Endodermal cell (in vitro differentiated cells): ENCODE measurements around the gene PTPRN2. TPM values are rescaled to one million over a fixed set of nuclear protein-coding genes. Genes with fewer than 3 reads are reported as not detected.

Experiments
- DNase-seq: peaks from one replicate; pipeline ENCODE4 v3.0.0-alpha.2; 2017
- H3K27ac ChIP-seq: 2 replicates; pipeline ENCODE4 v1.5.1; 2013; ENCODE audit warnings: mild to moderate bottlenecking, low read depth, low read length, moderate library complexity
- H3K27me3 ChIP-seq: 2 replicates; pipeline ENCODE4 v1.6.1; 2013; ENCODE audit warnings: mild to moderate bottlenecking, low read length, moderate library complexity; ENCODE audit not compliant: insufficient read depth, control insufficient read depth, poor library complexity, severe bottlenecking
- H3K36me3 ChIP-seq: 2 replicates; pipeline ENCODE4 v1.7.0; 2013; ENCODE audit warnings: mild to moderate bottlenecking, low read length, moderate library complexity; ENCODE audit not compliant: control insufficient read depth, insufficient read depth
- H3K4me1 ChIP-seq: one replicate; pipeline ENCODE4 v1.7.0; 2013; ENCODE audit warnings: low read length; ENCODE audit not compliant: control insufficient read depth, insufficient read depth
- H3K4me3 ChIP-seq: 2 replicates; pipeline ENCODE4 v1.5.1; 2013; ENCODE audit warnings: mild to moderate bottlenecking, low read length, moderate library complexity
- H3K9ac ChIP-seq: 2 replicates; pipeline ENCODE4 v1.6.1; 2013; ENCODE audit warnings: mild to moderate bottlenecking, low read length, moderate library complexity; ENCODE audit not compliant: poor library complexity, severe bottlenecking; ENCODE audit errors: extremely low read depth
- H3K9me3 ChIP-seq: 2 replicates; pipeline ENCODE4 v1.6.1; 2013; ENCODE audit warnings: mild to moderate bottlenecking, low read length, moderate library complexity; ENCODE audit not compliant: control insufficient read depth
- H3K27ac Mint-ChIP-seq: 2 replicates; pipeline ENCODE4 v1.8.0; 2020; ENCODE audit warnings: mixed read lengths
- H3K27me3 Mint-ChIP-seq: 2 replicates; pipeline ENCODE4 v1.8.0; 2021; ENCODE audit warnings: mild to moderate bottlenecking, mixed read lengths; ENCODE audit not compliant: insufficient read depth
- H3K36me3 Mint-ChIP-seq: 2 replicates; pipeline ENCODE4 v1.8.0; 2020; ENCODE audit warnings: low read depth, mixed read lengths
- H3K4me1 Mint-ChIP-seq: 2 replicates; pipeline ENCODE4 v1.8.0; 2020; ENCODE audit warnings: mixed read lengths
- H3K4me3 Mint-ChIP-seq: 2 replicates; pipeline ENCODE4 v1.8.0; 2020; ENCODE audit warnings: mild to moderate bottlenecking, moderate library complexity, mixed read lengths
- H3K9me3 Mint-ChIP-seq: 2 replicates; pipeline ENCODE4 v1.8.0; 2020; ENCODE audit warnings: mild to moderate bottlenecking, mixed read lengths
- CTCF ChIP-seq: fragments of 200-600 bp; sonication (generic); conservative IDR thresholded peaks from 2 replicates; pipeline ENCODE4 v1.5.0; 2021; ENCODE audit warnings: antibody characterized with exemption, mild to moderate bottlenecking
- whole genome bisulfite sequencing, 2 experiments: methylation state at CpG; one replicate each; pipeline versions ENCODE4 v1.1.5 to v1.1.7; 2013; ENCODE audit warnings: missing lambda C conversion rate in 2 of 2, mixed read lengths in 1 of 2; ENCODE audit not compliant: insufficient coverage in 1 of 2, insufficient read length in 1 of 2; 5-methylcytosine and 5-hydroxymethylcytosine counted together
- total RNA-seq, 2 donors: library from RNA; stranded (reverse); fragmentation: NEBNext Ultra II Directional in 1 of 2; extraction: Animal tissue kit (Norgen Biotek cat#: 25700) in 1 of 2; gene quantifications; 2 replicates in 1 of 2; 3 replicates in 1 of 2; pipeline ENCODE4 v1.2.1, GENCODE V29; 2021

PTPRN2 gene
- total RNA-seq, 2 donors from 2014 or later = 0.69 to 1.2 TPM

GRCh38 chr7:157799076-157799685, 788.4 kb downstream of the PTPRN2 start:
- H3K4me3 Mint-ChIP-seq = no peak overlapping the region
- Histone ChIP-seq H3K36me3 (no peaks in the 10 kb centered on the region), H3K4me3 (no peak overlapping the region), H3K27me3 (no peaks in the 10 kb centered on the region), H3K9ac (no peak overlapping the region), H3K4me1 (no peaks in the 10 kb centered on the region), H3K27ac (no peak overlapping the region), H3K9me3 (peaks cover 63% of the 10 kb centered on the region)
- peaks cover 1% of the 10 kb centered on the region for H3K27me3 Mint-ChIP-seq
- no peak for TF ChIP-seq CTCF
- 76 to 79% methylated on average over 14 to 19 of the region's 19 CpGs for WGBS, 2 experiments
- no peaks in the 10 kb centered on the region for H3K9me3 Mint-ChIP-seq
- no peak overlapping the region for H3K27ac Mint-ChIP-seq
- H3K4me1 Mint-ChIP-seq = peaks cover 2% of the 10 kb centered on the region
- H3K36me3 Mint-ChIP-seq = no peaks in the 10 kb centered on the region
- no peak for DNase-seq

GRCh38 chr7:157797361-157797760, 790.3 kb downstream of the PTPRN2 start:
- H3K36me3 Mint-ChIP-seq = no peaks in the 10 kb centered on the region

GRCh38 chr7:157796846-157797245, 790.8 kb downstream of the PTPRN2 start:
- no peak overlapping the region for H3K4me3 Mint-ChIP-seq
- Histone ChIP-seq H3K4me3 (no peak overlapping the region), H3K9ac (no peak overlapping the region), H3K9me3 (peaks cover 45% of the 10 kb centered on the region), H3K27me3 (no peaks in the 10 kb centered on the region), H3K4me1 (no peaks in the 10 kb centered on the region), H3K27ac (no peak overlapping the region), H3K36me3 (no peaks in the 10 kb centered on the region)
- no peaks in the 10 kb centered on the region for H3K36me3 Mint-ChIP-seq
- H3K9me3 Mint-ChIP-seq = peaks cover 2% of the 10 kb centered on the region
- no peak for DNase-seq
- H3K4me1 Mint-ChIP-seq = peaks cover 7% of the 10 kb centered on the region
- 83 to 91% methylated on average over 15 to 19 of the region's 19 CpGs for WGBS, 2 experiments
- H3K27ac Mint-ChIP-seq = no peak overlapping the region
- H3K27me3 Mint-ChIP-seq = peaks cover 3% of the 10 kb centered on the region
- TF ChIP-seq CTCF = no peak

More at GRCh38 chr7:157797361-157797760, 790.3 kb downstream of the PTPRN2 start:
- H3K4me1 ChIP-seq = no peaks in the 10 kb centered on the region
- H3K27me3 Mint-ChIP-seq = peaks cover 3% of the 10 kb centered on the region
- H3K4me1 Mint-ChIP-seq = peaks cover 7% of the 10 kb centered on the region
- no peaks in the 10 kb centered on the region for H3K36me3 ChIP-seq
- WGBS, 2 experiments = 62 to 72% methylated on average over 7 to 12 of the region's 12 CpGs
- no peak overlapping the region for H3K27ac Mint-ChIP-seq
- no peak for DNase-seq
- H3K27me3 ChIP-seq = no peaks in the 10 kb centered on the region
- H3K9me3 Mint-ChIP-seq = peaks cover 2% of the 10 kb centered on the region
- H3K9ac ChIP-seq = no peak overlapping the region
- H3K9me3 ChIP-seq = peaks cover 49% of the 10 kb centered on the region
- no peak overlapping the region for H3K4me3 ChIP-seq
- H3K4me3 Mint-ChIP-seq = no peak overlapping the region
- no peak for TF ChIP-seq CTCF
- no peak overlapping the region for H3K27ac ChIP-seq
